ENCODE results near the gene TFDP3. TPM values are rescaled to one million over a fixed set of nuclear protein-coding genes. Genes with fewer than 3 reads are reported as not detected.

Gene TFDP3, protein sequence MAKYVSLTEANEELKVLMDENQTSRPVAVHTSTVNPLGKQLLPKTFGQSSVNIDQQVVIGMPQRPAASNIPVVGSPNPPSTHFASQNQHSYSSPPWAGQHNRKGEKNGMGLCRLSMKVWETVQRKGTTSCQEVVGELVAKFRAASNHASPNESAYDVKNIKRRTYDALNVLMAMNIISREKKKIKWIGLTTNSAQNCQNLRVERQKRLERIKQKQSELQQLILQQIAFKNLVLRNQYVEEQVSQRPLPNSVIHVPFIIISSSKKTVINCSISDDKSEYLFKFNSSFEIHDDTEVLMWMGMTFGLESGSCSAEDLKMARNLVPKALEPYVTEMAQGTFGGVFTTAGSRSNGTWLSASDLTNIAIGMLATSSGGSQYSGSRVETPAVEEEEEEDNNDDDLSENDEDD
- not detected for polyA plus RNA-seq (ENCODE audit: insufficient read length in 3 of 3)

DNA sequence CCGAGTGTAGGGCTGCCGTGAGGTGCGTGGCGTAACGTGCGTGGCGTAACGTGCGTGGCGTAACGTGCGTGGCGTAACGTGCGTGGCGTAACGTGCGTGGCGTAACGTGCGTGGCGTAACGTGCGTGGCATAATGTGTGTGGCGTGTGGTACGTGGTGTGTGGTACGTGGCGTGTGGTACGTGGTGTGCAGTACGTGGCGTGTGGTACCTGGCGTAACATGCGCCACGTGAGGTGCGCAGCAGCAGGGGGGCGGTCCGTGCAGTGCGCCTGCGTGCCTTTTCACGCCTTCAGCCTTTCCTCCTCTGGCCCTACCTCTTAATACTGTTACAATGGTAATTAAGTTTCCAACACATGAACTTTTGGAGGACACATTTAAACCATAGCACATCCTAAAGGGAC lies at the start of gene TFDP3:
Gene TFDP3, minus strand, starts transcription at position 26 of the 400 bp plus-strand sequence. CDS start 95 bp downstream, outside the sequence.
- no peak for DNase-seq (ENCODE audit: low read depth in 3 of 3, low spot score in 2 of 3)

DNA sequence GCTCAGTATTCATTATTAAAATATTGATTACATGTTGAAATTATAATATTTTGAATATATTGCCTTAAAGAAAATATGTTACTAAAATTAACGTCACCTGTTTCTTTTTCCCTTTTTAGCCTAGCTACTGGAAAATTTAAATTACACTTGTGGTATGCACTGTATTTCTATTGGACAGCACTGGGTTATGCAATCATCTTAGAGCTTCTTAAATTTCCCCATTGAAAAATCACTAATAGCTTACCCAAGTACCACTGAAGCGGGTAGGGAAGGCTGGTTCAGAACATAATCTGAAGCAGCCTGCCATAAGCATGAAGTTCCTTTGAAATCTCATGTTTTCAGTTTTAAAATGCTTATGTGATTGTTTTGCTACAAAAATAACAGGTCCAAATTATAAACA lies 49.5 kb upstream of the TFDP3 start:
- no peak for DNase-seq (ENCODE audit: low read depth in 3 of 3, low spot score in 2 of 3)

DNA sequence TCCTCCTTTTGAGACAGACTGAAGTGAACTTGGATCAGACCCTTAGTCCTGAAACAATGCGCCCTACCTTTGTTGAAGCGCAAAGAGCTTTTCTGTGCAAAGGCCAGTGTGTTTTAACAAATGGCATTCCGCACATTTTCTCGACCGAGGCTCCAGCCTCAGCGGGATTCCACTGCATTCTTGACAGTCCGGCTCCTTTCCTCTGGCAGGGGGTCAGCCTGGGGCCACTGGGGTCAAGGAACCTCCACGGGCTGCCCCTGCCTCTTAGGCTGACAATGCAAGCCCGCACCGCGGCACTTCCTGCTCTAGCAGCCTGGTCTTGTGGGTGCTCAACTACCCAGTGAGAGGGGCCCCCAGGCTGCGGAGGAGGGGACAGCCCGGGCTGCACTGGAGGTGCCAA lies 47.2 kb upstream of the TFDP3 start:
- DNase-seq (ENCODE audit: low read depth in 3 of 3, low spot score in 2 of 3), result no peak

DNA sequence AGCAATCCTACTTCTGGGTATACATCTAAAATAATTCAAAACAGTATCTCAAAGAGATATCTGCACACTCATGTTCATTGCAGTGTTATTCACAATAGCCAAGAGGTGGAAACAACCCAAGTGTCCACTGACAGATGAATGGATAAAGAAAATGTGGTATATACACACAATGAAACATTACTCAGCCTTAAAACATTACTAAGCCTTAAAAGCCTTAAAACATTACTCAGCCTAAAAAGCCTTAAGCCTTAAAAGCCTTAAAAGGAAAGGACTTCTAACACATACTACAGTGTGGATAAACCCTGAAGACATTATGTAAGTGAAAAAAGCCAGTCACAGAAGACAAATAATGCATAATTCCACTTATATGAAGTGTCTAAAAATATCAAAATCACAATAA lies 40.3 kb upstream of the TFDP3 start:
- DNase-seq (ENCODE audit: low read depth in 3 of 3, low spot score in 2 of 3), result no peak

DNA sequence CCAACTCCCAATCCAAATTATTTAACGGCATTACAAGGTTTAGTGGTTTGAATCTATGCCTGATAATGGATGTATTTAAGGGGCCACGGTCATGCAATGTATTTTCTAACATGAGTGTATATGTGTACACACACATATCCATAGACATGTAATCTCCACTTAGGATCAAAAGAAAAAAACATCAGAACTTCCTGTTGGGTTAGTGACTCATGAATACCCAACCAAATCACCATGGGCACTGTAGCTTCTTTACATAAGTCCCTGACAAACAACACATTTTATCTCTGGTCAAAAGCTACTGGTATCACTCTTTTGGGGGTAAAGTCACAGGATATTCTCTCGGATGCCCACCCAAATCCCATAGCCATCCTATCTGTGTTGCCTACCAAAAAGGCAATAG lies 36.5 kb upstream of the TFDP3 start:
- DNase-seq (ENCODE audit: low read depth in 3 of 3, low spot score in 2 of 3), result no peak

DNA sequence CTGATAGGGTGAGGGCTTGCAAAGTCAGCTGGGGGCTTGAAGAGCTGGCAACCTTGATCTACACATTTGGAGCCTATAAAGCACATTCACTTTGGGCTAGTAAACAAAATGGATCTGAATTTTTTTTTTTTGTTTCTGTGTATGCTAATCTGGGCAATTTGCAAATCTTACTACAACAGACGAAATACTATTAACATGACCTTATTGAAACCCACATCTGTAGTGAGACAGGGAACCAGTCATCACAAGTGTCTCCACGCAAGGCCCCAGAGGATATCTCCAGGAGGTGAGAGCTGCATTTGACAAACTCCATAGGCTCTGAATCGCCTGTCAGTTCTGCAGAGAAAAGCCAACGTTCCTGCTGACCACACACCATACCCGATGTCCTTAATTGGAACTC lies 33.0 kb upstream of the TFDP3 start:
- no peak for DNase-seq (ENCODE audit: low read depth in 3 of 3, low spot score in 2 of 3)

DNA sequence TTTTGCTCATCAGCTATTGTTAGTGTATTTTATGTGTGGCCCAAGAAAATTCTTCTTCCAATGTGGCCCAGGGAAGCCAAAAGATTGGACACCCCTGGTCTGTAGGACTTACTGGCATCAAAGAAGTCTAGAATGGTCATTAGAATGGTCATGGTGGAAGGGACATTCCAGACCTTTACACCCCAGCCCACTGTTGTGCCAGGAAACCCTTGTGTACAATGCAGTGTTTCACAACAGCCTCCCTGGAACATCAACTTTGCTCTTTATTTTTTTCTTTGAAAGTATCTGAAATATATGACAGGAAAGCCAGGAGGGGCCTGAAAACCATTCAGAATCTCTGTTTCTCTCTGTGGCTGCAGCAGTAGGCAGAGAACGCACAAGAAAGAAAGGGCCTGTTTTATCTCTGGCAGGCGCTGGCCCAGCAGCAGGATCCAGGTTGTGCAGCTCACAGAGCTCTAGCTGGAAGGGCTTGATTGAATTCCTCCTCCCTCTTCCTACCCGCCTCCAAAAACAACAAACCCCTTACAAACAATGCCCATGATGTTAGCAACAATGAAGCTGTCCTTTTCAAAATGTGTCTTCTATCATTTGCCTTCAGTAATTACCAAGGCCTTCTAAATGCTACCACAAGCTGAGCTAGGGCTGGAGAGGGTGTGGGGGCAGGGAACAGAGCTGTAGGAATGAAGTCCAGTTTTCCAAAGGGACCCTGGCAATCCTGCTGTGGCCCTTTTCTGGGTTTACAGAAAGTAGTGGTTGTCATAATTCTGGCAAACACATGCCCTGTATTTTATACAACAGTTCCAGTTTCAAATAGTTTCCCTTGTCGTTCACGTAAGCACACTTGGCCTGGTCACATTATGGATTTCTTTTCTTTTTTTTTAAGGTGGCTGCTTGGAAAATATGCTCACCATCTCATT lies 32.3 kb upstream of the TFDP3 start:
- no peak for DNase-seq (ENCODE audit: low read depth in 3 of 3, low spot score in 2 of 3)

DNA sequence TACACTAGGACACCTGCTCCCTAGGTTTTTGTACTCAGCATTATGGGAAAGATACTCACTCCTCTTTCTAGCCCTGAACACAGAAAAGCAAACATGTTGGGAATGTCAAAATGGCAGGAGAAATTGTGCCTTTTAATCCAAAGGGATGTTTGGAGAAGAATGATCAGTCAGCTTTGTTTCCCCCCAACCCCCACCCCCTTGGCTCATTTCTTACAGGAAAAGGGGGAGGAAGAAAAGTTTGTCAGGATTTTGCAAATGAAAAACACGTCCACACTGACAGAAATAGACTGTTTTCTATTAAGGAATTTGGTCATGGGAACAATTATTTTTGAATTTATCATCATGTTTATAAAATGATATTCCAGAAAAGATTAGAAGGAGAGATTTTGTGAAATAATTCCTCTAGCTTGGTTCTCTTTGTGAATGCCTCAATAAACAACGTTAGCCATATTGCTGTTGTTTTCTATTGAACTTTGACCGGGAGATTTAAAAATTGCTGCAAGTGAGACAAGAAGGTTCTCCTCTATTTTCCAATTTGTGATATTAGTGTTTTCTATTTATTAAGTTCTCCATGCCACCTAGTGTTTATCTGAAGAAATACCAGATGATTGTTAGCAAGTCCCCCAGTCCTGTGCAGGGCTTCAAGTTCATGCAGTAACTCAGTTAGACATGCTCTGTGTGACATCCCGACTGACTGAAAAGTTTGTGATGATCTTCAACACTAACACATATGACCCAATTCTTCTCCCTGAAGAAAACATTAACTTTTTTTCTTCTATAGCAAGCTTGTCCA lies 31.3 kb upstream of the TFDP3 start:
- no peak for DNase-seq (ENCODE audit: low read depth in 3 of 3, low spot score in 2 of 3)

DNA sequence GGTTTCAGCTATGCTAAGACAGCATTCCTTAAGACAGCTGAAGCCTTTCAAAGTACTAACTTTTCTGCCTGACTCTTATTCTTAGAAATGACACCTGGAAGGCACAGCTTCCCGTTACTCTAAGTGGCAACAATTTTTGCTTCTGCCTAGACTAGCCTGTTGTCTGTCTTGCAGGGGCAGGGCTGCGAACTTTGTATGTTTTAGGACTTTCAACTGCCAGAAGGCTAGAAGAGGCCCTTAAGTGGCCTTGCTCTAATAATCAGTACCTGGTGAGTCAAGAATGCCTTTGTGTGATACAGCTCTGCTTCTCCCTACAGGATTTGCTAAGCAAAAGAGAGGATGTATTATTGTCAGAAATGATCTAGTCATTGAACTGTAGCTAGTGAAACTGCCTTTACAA lies 30.0 kb upstream of the TFDP3 start:
- no peak for DNase-seq (ENCODE audit: low read depth in 3 of 3, low spot score in 2 of 3)

DNA sequence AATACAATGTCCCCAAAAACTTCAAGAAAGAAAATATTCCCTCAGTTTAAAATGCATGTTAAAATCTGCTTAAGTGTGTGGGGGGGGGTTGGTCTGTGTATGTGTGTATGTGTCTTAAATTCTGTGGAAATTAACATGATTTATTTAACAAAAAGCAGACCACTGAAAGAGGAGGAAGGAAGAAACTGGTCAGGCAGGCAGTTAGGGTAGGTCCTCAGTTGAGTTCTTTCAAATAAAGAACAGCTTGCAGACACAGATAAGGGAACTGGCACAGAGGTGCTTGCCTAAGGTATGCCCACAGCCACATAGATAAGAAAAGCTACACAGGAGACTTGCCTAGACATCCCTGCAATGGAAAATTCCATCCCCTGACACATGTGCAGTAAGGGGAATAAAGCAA lies 28.8 kb upstream of the TFDP3 start:
- no peak for DNase-seq (ENCODE audit: low read depth in 3 of 3, low spot score in 2 of 3)

DNA sequence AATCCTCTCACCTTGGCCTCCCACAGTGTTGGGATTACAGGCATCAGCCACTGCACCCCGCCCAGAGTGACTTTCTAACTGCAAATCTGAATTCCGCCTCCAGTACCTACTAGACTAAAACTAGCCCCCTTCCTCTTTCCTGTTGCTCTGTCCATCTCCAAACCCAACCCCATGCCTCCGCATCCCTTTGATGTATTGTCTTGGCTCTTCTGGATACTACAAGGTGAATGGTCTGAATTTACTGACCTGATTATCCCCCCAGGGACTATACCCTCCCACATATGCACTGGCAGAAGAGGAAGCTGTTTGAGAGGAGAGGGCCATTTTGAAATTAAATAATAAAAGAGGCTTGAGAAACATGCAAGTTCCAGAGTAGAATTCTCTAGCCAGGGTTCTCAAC lies 17.7 kb upstream of the TFDP3 start:
- DNase-seq (ENCODE audit: low read depth in 3 of 3, low spot score in 2 of 3), result no peak

DNA sequence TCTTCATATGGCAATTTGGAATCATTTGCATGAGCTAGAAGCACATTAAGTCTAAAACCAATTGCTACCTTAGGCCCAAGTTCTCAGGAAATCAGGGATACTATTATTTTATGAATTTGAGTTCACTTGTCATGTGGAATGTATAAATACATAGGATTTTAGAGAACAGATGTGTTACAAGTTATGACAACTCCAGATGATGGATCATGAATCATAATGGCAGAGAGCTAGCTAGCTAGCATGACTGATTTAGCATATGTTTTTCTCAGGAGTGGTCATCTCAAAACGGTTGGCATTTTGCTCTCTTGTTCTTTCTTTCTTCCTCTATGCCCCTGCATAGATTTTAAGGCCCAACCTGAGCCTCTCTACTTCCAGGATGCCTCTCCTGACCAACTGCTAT lies 14.2 kb upstream of the TFDP3 start:
- no peak for DNase-seq (ENCODE audit: low read depth in 3 of 3, low spot score in 2 of 3)

DNA sequence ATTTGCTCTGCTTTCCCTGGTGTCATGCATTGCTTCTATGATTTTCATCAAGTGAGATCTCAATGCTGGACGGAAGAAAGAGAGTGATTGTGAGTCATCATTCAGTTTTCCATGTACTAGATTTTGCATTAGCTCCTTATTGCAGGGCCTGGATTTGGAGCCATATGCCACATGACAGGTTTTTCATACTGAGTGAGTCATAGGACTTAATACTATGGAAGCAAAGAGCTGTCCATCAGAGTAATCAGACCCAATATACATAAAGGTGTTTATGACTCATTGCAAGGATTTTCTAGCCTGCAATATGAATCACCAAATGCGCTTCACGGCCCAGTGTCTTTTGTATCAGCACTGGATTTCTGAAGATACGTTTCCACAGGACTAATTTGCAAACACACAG lies 11.2 kb upstream of the TFDP3 start:
- no peak for DNase-seq (ENCODE audit: low read depth in 3 of 3, low spot score in 2 of 3)

DNA sequence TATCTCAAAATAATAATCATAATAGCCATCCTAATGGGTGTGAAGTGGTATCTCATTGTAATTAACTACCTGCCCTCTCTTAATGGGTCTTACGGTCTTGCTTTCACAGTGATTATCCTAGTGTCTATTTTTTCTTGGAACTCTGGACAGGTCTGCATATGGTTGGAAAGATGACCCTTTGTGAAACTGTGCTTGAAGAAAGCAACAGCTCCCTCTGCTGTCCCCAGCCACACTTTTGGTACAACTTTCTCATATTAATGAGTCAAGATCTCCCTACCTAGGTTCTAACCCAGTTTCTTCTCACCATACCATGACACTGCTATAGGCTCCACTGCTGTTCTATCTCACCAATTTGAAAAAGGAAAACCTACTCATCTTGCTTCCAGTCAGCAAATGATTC lies 2.4 kb downstream of the TFDP3 start:
- peak in 1 of 3 donors; percentile 6 for DNase-seq (ENCODE audit: low read depth in 3 of 3, low spot score in 2 of 3)

DNA sequence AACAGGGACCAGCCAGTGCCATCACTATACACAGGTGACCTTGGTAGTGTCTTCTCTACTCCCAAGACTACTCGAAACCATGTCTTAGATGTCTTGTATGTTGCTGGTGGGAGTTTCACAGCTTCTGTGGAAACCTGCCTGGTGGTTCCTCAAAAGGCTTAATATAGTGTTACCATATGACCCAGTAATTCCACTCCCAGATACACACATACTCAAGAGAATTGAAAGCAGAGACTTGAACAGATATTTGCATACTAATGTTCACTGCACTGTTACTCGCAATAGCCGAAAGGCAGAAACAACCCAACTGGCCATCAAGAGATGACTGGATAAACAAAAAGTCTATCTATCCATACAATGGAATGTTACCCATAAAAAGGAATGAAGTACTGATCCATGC lies 3.1 kb downstream of the TFDP3 start:
- DNase-seq (ENCODE audit: low read depth in 3 of 3, low spot score in 2 of 3), result no peak

DNA sequence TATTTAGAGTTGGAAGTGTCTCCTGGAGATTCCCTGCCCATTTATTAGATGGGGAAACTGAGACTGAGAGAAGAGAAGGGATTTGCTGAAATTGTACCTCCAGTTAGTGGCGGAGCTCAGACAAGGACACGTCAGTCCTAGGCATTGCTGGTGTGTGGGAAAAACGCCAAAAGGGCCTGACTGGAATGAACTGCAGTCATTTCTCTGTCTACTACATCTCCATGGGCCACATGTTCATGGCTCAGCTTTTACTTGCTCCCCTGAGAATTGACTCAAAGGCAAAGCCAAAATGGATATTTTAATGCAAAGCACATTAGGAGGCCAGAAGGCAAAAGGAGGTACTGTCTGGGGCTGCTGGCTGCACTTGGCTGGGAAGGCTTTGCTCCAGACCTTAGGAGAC lies 3.9 kb downstream of the TFDP3 start:
- no peak for DNase-seq (ENCODE audit: low read depth in 3 of 3, low spot score in 2 of 3)

DNA sequence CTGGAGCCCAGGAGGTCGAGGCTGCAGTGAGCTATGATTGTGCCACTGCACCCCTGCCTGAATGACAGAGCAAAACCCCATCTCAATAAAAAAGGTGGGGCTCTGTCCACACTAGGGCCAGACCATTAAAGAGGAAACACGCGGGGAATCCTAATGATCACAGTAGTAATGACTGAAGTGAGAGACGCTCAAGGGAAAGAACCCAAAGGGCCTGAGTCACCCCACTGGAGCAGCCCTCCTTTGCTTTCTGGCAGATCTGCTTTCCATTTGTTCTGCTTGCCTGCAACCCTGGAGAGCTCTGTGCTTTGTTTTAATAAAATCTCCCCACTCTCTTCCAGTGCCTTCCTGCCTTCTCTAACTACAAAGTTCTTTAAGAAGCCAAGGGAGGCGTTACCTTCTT lies 5.0 kb downstream of the TFDP3 start:
- DNase-seq (ENCODE audit: low read depth in 3 of 3, low spot score in 2 of 3), result no peak

DNA sequence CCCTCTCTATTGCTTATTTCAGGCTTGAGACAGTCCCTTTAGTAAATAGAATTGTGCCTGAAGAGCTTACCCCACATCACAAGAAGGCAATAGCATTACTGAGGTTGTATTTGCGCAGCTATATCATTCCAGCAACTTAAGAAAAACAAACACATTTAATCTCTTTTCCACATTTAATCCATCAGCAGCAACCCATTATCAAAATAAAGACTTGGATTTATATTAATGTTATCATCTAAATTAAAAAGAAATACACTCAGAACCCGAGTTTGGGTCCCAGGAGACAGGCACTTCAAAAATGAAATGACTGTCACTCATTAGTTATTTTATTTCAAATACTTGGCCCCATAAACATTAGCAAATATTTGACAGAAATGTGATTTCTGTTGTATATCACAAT lies 10.4 kb downstream of the TFDP3 start:
- no peak for DNase-seq (ENCODE audit: low read depth in 3 of 3, low spot score in 2 of 3)

DNA sequence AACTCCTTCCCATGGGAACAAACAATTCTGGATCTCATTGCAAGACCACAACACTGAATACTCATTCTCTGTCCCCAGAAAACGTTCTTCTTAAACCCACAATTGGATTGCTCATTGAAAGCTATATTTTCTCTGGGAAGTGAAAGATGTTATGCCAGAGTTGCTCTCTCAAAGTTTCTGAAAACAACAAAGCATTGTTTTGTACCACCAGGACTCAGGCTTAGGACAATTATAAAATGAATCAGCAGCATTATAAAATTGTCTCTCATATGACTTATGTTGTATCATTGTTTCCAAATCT lies 26.5 kb downstream of the TFDP3 start:
- DNase-seq (ENCODE audit: low read depth in 3 of 3, low spot score in 2 of 3), result no peak

DNA sequence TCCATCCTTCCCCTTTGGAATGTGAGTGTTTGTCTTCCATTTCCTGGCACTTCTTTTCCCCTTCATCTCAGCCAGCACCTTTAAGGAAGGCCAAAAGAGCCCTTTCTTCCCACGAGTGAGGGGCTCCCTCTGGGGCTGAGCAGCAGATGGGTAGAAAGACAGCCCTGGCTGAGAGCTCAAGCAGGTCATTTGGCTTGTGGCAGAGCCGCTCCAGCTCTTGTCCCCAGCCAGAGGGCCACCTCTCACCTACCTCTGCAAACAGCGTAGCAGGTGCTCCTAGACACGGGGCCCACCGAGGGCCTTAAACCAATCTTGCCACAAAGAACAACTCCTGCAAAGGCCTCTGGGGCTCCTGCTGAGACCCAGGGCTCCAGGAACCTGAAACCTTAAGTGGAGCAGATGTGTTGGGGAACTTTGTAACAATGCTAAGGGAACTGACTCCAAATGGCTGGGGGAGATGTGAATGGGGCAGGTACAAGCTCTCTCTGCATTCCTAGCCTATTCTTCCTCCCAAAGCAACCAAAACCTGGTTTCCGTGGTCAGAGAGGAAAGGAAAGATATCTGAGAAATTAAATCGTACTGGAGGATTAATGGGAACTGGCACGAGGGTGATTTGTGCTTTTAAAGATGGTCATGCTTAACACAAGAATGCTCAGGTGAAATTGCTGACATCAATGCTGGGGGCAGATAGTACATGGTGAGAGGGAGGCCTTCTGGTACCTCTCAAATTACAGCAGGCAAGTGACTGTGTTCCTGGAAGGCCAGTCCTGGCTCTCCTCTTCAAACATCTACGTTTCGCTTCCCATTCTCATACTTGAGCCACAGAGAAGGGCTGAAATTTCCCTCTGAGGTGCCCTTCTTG lies 27.0 kb downstream of the TFDP3 start:
- no peak for DNase-seq (ENCODE audit: low read depth in 3 of 3, low spot score in 2 of 3)
